DMS153 treated with DMSO at 0.1 percent for 48 hours (cell line): ENCODE measurements around the gene GATB.
A peak's percentile ranks its signal among the peaks of the same experiment; 100 is the strongest.

ENCODE experiments used
- DNase-seq: peaks from one replicate; lab custom pipeline; 2025; ENCODE audit not compliant: unreplicated experiment; lab: John Stamatoyannopoulos, UW

Gene GATB

GRCh38 chr4:151702256-151702655, 58.6 kb downstream of the GATB start:
- no peak for DNase-seq

GRCh38 chr4:151700566-151701316, 60.1 kb downstream of the GATB start:
- no peak for DNase-seq

- DNase-seq: no peak
Observed at GRCh38 chr4:151698213-151698612, 62.6 kb downstream of the GATB start.

- no peak for DNase-seq
Observed at GRCh38 chr4:151694961-151695720, 65.7 kb downstream of the GATB start.

GRCh38 chr4:151692821-151693673, 67.8 kb downstream of the GATB start:
- DNase-seq: no peak

- no peak for DNase-seq
Observed at GRCh38 chr4:151692443-151692782, 68.4 kb downstream of the GATB start.

- DNase-seq: no peak
Observed at GRCh38 chr4:151691639-151692442, 69.0 kb downstream of the GATB start.

GRCh38 chr4:151690876-151691275, 69.9 kb downstream of the GATB start:
- no peak for DNase-seq

GRCh38 chr4:151690164-151690870, 70.5 kb downstream of the GATB start:
- no peak for DNase-seq

- no peak for DNase-seq
Observed at GRCh38 chr4:151689211-151689991, 71.4 kb downstream of the GATB start.

- DNase-seq: no peak
Observed at GRCh38 chr4:151688785-151689043, 72.1 kb downstream of the GATB start.

- DNase-seq: no peak
Observed at GRCh38 chr4:151688003-151688784, 72.6 kb downstream of the GATB start.

- DNase-seq: no peak
Observed at GRCh38 chr4:151687021-151687640, 73.7 kb downstream of the GATB start.

- DNase-seq: no peak
Observed at GRCh38 chr4:151685303-151685702, 75.5 kb downstream of the GATB start.

- no peak for DNase-seq
Observed at GRCh38 chr4:151681085-151681484, 79.7 kb downstream of the GATB start.

- no peak for DNase-seq
Observed at GRCh38 chr4:151679231-151679630, 81.6 kb downstream of the GATB start.

- peak; percentile 83 for DNase-seq
Observed at GRCh38 chr4:151678048-151678872, 82.5 kb downstream of the GATB start.

GRCh38 chr4:151677193-151677592, 83.6 kb downstream of the GATB start:
- DNase-seq: no peak
